Cardiac muscle cell (in vitro differentiated cells and primary cell): ENCODE data around the gene TLDC2. TPM values are rescaled to one million over a fixed set of nuclear protein-coding genes. Genes with fewer than 3 reads are reported as not detected.

Experiments used
- DNase-seq, 2 donors: peaks; one replicate each; pipeline versions ENCODE4 v3.0.0 to v3.0.0-alpha.2; 2010 to 2017; ENCODE audit warnings: low read depth in 1 of 2, low spot score in 1 of 2
- H3K27ac ChIP-seq: fragments of 200-600 bp; sonication (generic); 2 replicates; pipeline ENCODE4 v1.5.1; 2016
- H3K27me3 ChIP-seq: fragments of 200-600 bp; sonication (generic); 2 replicates; pipeline ENCODE4 v1.6.0; 2016; ENCODE audit warnings: control low read depth
- H3K36me3 ChIP-seq: fragments of 200-600 bp; sonication (generic); 2 replicates; pipeline ENCODE4 v1.5.1; 2016; ENCODE audit warnings: control low read depth
- H3K4me1 ChIP-seq: fragments of 200-600 bp; sonication (generic); 2 replicates; pipeline ENCODE4 v1.8.1; 2017; ENCODE audit warnings: low read depth, mild to moderate bottlenecking, mixed run types
- H3K4me3 ChIP-seq: fragments of 200-600 bp; sonication (generic); 2 replicates; pipeline ENCODE4 v1.5.1; 2016; ENCODE audit warnings: mild to moderate bottlenecking
- H3K9me3 ChIP-seq: fragments of 200-600 bp; sonication (generic); 2 replicates; pipeline ENCODE4 v1.5.1; 2017; ENCODE audit warnings: low read depth, mild to moderate bottlenecking, control low read depth
- CTCF ChIP-seq: IDR thresholded peaks from 2 replicates; pipeline ENCODE4 v1.5.1; 2012; ENCODE audit warnings: low read depth, mild to moderate bottlenecking, low read length
- polyA plus RNA-seq: library from polyadenylated mRNA; unstranded; fragments of >200 nt; fragmentation: Nextera tagmentation; extraction: Ambion mirVana; gene quantifications from 2 replicates; pipeline ENCODE4 v1.2.1, GENCODE V29; 2016
- total RNA-seq: library from RNA; depleted of rRNA; stranded (reverse); fragments of >200 nt; gene quantifications from 2 replicates; pipeline ENCODE4 v1.2.3, GENCODE V29; 2016

Gene TLDC2
- total and polyA plus RNA-seq, 2 experiments from 2014 or later, result not detected

GRCh38 chr20:36917240-36917639 is 41.3 kb downstream of the TLDC2 start:
- H3K4me3 ChIP-seq, result no peak overlapping the region
- no peaks in the 10 kb centered on the region for H3K9me3 ChIP-seq
- no peak for TF ChIP-seq CTCF
- no peaks in the 10 kb centered on the region for H3K4me1 ChIP-seq
- no peaks in the 10 kb centered on the region for H3K36me3 ChIP-seq
- no peak for DNase-seq
- H3K27me3 ChIP-seq, result no peaks in the 10 kb centered on the region
- H3K27ac ChIP-seq, result no peak overlapping the region

GRCh38 chr20:36917943-36918342 is 42.0 kb downstream of the TLDC2 start:
- Histone ChIP-seq H3K27ac (no peak overlapping the region), H3K9me3 (no peaks in the 10 kb centered on the region), H3K4me3 (no peak overlapping the region), H3K4me1 (no peaks in the 10 kb centered on the region), H3K36me3 (no peaks in the 10 kb centered on the region), H3K27me3 (no peaks in the 10 kb centered on the region)
- no peak for TF ChIP-seq CTCF
- no peak for DNase-seq

GRCh38 chr20:36919715-36920333 is 43.9 kb downstream of the TLDC2 start:
- TF ChIP-seq CTCF, result peak; percentile 93
- Histone ChIP-seq H3K36me3 (no peaks in the 10 kb centered on the region), H3K9me3 (no peaks in the 10 kb centered on the region), H3K27ac (no peak overlapping the region), H3K4me1 (no peaks in the 10 kb centered on the region), H3K4me3 (no peak overlapping the region), H3K27me3 (no peaks in the 10 kb centered on the region)
- DNase-seq, result peak; percentile 63 to 72

GRCh38 chr20:36920334-36920730 is 44.4 kb downstream of the TLDC2 start:
- H3K27me3 ChIP-seq, result no peaks in the 10 kb centered on the region
- no peaks in the 10 kb centered on the region for H3K9me3 ChIP-seq
- DNase-seq, result no peak
- no peaks in the 10 kb centered on the region for H3K4me1 ChIP-seq
- no peak for TF ChIP-seq CTCF
- no peak overlapping the region for H3K27ac ChIP-seq
- no peaks in the 10 kb centered on the region for H3K36me3 ChIP-seq
- H3K4me3 ChIP-seq, result no peak overlapping the region

- Histone ChIP-seq H3K27ac (no peak overlapping the region), H3K4me3 (no peak overlapping the region), H3K36me3 (no peaks in the 10 kb centered on the region), H3K27me3 (no peaks in the 10 kb centered on the region), H3K4me1 (no peaks in the 10 kb centered on the region), H3K9me3 (no peaks in the 10 kb centered on the region)
- no peak for TF ChIP-seq CTCF
- peak in 1 of 2 donors; percentile 6 for DNase-seq
Measured at GRCh38 chr20:36924167-36925045, 48.5 kb downstream of the TLDC2 start.
